Measurements from ENCODE around the gene TBC1D4.
"Not testable (repeated sequence)": the region's sequence is repeated elsewhere in the genome, so short reads cannot be mapped to it uniquely, and the experiment has no call there.

The TBC1D4 gene

DNA sequence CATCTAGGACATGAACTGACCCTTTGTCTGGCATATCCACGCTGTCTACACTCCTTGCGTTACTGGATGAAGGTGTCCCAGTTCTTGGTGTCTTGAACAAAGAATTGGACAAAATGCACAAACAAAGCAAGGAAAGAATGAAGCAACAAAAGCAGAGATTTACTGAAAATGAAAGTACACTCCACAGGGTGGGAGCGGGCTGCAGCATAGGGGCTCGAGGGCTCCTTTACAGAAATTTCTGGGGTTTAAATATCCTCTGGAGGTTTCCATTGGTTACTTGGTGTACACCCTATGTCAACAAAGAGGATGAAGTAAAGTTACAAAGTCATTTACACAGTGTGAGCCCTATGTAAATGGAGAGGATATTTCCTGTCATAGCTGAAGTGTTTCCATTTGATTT, 208.3 kb downstream of the TBC1D4 start:
- not testable (repeated sequence) for DNase-seq (ENCODE audit: low spot score)

- DNase-seq (ENCODE audit: low spot score) = no peak
Observed at GRCh38 chr13:75271846-75272245, 210.1 kb downstream of the TBC1D4 start.

DNA sequence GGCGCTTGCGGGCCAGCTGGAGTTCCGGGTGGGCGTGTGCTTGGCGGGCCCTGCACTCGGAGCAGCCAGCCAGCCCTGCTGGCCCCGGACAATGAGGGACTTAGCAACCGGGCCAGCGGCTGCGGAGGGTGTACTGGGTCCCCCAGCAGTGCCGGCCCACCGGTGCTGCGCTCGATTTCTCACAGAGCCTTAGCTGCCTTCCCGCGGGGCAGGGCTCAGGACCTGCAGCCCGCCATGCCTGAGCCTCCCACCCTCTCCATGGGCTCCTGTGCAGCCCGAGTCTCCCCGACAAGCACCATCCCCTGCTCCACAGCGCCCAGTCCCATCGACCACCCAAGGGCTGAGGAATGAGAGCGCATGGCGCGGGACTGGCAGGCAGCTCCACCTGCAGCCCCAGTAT, 213.5 kb downstream of the TBC1D4 start:
- DNase-seq (ENCODE audit: low spot score) = not testable (repeated sequence)

DNA sequence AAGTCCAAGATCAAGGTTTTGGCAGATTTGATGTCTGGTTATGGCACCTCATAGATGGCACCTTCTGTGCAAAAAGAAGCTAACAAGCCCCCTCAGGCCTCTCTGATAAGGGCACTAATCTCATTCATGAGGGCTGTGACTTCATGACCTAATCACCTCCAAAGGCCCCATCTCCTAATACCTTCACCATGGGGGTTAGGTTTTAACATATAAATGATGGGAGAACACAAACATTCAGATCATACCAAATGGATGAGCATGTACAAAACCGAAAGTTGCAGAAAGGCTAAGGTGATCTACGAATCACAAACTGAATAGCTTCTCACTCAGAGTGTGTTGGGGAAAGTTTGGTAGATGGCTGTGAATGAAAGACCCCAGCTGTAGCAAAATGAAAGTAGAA, 217.4 kb downstream of the TBC1D4 start:
- DNase-seq (ENCODE audit: low spot score) = no peak

- DNase-seq (ENCODE audit: low spot score) = no peak
Observed at GRCh38 chr13:75263741-75264407, 218.1 kb downstream of the TBC1D4 start.

DNA sequence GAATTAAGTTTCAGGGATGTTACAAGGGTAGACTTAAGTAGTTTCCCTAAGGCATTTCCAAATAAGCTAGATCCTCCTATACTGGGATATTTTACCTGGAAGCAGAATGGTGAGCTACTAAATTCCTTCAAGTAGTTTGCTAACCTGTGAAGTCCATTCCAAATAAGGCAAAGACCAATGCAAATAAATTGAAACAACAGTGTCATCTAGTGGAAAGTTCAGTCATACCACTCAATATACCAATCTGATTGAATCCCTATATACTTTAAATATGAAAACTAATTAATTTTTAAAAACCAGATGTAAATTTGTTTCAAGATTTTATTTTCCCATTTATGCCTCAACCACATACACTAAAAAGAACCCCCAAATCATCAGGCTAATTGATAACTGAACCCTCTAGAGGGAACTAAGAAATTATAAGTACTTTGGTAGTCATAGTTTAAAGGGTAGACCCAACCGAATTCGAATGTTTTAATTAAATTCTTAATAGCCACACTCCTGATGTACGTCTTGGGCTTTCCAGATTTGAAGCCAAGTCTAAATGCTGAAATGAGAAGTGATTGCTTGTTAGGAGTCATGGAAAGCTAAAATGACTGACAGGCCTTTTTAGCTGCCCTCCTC, 223.7 kb downstream of the TBC1D4 start:
- DNase-seq (ENCODE audit: low spot score) = no peak

GRCh38 chr13:75256922-75257321, 225.0 kb downstream of the TBC1D4 start:
- DNase-seq (ENCODE audit: low spot score) = no peak

- DNase-seq (ENCODE audit: low spot score) = no peak
Observed at GRCh38 chr13:75255653-75256052, 226.3 kb downstream of the TBC1D4 start.

DNA sequence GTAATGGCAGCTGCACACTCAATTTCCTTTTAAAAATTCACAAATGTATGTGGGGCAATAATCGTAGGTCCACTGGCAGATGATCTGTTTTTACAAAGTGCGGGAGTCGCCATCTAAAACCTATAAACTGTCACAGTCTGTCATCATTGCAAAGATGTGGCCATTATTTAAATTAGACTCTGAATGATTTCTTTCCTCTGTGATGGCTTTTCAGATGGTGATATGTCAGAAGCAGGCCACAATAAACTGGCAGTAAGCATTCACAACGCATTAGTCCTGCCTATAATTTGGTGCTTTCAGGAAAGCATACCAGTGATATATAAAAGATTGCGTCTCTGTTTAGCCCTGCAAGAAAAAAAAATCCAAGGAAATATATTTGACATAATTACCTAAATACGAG, 226.8 kb downstream of the TBC1D4 start:
- DNase-seq (ENCODE audit: low spot score) = no peak

DNA sequence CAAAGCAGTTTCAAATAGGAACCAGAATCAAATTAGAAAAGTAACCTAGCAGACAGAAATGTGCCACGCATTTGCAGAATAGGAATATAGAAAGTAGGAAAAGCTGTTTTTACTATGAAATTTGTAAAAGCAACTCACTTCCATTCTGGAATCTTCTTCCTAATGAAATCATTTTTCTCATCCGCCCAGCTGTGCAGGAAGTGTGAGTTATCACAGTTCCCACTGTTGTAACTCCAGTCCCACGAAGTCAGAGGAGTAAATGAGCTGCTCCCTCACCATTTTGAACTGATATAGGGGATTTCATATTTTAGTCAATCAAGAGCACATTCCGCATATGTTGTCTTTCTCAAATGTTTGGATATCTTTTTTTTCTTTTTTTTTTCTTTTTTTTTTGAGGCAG, 230.8 kb downstream of the TBC1D4 start:
- DNase-seq (ENCODE audit: low spot score) = no peak

DNA sequence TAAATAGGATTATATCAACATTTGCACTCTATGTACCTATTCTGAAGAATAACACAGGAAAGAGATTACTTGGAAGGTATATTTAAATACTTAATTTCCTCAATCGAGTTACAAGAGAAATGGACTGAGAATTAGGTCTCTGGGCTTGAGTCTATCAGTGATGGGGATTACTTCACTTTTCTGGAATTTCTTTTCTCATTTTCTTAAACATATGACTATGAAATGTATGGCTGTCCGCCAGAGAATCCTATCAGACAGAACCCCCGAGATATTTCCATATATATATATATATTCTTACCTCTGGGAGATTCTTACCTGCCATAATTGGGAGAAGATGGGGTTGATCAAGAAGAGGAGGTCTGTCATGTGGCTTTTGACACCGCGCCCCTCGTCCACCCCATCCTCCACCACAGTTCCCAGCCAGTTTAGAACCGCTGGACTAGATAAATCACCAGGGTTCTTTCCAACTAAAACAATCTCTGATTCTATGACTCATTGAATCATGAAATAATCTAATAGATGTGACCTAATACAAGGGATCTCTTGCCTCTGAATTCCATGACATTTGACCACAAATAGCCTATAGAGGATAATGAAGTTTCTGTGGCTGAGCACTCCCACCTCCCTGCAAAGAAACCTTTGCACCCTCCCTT, 231.3 kb downstream of the TBC1D4 start:
- DNase-seq (ENCODE audit: low spot score) = no peak

GRCh38 chr13:75245578-75245977, 236.4 kb downstream of the TBC1D4 start:
- not testable (repeated sequence) for DNase-seq (ENCODE audit: low spot score)

DNA sequence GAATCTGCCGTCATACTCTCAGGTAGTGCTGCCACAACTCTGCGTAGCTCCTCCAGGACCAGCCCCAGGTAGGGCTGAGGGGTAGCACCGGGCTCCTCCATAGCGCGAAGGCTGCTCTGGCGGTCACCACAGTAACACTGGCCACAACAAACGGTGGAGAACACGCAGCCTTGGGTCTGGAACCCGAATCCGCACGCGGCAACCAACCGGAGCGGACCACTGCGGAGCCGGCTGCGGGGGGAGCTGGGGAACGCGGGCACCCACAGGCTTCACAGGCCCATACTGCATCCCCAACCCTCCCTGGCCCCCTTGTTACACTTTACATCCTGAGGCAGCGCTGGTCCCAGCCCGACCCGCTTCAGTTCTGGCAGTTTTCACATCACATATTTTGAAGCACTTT, 241.7 kb downstream of the TBC1D4 start:
- DNase-seq (ENCODE audit: low spot score) = not testable (repeated sequence)

- no peak for DNase-seq (ENCODE audit: low spot score)
Observed at GRCh38 chr13:75236774-75237173, 245.2 kb downstream of the TBC1D4 start.
